ENCODE data around the gene C6orf89.

Gene C6orf89

GRCh38 chr6:36852481-36853147, 33.1 kb upstream of the C6orf89 start:
- no peak for DNase-seq

DNA sequence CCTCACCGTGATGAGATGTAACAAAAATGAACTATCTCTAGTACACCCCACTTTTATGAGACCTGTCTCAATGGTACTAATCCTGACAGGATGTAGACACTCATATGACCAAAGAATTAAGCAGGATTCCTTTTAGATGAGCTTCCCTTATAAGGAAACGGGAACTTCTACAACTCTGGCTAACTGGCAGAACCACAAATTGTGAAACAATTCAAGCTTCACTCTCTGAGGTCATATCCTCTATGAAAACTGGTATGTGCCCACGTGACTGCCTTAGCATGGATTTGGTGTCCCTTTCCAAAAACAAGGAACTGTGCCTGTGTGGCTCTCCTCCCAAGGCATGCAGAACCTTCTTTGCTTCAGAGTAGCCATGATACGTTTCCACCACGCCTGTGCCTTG, 32.4 kb upstream of the C6orf89 start:
- no peak for DNase-seq

DNA sequence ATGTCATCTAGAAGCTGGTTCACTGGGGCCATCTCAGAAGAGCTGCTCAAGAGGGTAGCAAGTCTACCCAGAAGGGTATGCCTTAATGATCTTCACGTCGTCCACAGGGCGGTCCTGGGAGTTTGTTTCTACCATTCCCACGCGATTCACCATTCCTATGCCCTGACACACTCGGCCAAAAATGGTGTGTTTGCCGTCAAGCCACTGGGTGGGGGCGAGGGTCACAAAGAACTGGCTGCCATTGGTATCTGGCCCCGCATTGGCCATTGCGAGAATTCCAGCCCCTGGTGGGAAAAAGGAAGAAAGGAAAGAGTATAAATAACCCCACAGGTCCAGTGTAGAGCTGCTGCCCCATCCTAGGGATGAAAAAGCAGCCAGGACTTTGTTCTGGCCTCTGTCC, 30.0 kb upstream of the C6orf89 start:
- no peak for DNase-seq

- no peak for DNase-seq
Observed at GRCh38 chr6:36856277-36856676, 29.5 kb upstream of the C6orf89 start.

- no peak for DNase-seq
Observed at GRCh38 chr6:36857325-36857724, 28.4 kb upstream of the C6orf89 start.

DNA sequence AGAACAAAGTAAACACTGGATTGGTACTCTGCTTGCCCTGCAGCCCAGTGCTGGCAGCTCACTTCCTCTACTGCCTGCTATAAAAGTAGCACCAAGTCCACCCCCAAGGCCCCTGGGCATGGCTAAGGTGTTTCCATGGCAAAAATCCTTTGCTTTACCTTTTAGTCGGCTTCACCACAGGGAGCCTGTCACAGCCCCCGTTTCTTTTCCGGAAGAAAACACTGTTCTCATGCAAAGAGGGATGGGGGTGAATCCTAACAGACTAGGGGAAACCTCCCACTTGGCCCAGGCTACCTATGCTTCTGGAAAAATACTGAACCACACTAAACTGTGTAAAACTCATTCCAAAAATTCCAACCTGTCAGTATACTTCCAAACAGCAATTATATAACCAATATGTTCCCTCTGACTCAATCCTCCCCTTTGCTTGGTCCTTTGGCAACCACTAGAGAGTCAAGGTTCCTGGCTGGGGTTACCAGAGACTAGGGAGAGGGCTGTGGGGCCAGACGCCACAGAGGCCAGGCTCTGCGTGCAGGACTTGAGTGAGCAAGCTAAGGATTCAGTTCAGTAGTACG, 27.3 kb upstream of the C6orf89 start:
- no peak for DNase-seq

DNA sequence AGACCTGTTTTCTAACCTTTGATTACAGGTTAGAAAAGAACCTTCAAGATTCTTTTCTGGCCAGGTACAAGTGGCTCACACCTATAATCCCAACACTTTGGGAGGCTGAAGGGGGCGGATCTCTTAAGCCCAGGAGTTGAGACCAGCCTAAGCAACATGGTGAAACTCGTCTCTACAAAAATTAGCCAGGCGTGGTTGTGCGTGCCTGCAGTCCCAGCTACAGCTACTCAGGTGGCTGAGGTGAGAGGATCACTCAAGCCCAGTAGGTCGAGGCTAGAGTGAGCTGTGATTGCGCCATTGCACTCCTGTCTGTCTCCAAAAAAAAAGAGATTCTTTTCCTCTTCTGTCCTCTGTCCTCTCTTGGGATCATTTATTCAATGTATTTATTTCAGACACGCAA, 25.6 kb upstream of the C6orf89 start:
- DNase-seq: no peak

DNA sequence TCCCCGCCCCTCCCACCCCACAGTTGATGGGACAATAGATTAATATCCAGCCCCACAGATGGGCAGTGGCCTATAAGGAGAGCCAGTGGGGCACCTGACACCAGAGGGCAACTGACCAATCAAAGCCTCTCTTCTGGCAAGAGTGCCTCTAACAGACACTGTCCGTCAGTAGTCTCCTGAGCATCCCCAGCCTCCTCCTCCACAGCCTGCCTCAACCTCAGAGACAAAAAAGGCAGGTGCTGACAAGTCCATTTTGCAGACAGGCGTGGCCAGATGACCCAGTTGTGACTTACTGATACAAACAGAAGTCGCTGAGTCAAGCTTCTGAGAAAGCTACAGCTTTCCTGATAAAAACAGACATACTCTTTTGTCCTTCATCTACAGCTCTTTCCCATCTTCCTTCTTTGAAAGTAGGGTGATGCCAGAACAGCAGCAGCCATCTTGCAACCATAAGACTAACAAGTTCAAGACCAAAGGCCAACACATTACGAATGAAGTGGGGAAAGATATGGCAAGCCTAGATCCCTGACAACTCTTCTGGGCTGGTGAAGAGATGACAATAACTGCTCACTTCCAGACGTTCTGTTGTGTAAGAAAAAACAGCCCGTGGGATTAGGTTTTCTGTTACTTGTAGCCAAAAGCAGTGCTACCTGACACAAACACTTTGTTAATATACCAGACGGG, 23.4 kb upstream of the C6orf89 start:
- DNase-seq: no peak

- no peak for DNase-seq
Observed at GRCh38 chr6:36862848-36863382, 22.8 kb upstream of the C6orf89 start.

DNA sequence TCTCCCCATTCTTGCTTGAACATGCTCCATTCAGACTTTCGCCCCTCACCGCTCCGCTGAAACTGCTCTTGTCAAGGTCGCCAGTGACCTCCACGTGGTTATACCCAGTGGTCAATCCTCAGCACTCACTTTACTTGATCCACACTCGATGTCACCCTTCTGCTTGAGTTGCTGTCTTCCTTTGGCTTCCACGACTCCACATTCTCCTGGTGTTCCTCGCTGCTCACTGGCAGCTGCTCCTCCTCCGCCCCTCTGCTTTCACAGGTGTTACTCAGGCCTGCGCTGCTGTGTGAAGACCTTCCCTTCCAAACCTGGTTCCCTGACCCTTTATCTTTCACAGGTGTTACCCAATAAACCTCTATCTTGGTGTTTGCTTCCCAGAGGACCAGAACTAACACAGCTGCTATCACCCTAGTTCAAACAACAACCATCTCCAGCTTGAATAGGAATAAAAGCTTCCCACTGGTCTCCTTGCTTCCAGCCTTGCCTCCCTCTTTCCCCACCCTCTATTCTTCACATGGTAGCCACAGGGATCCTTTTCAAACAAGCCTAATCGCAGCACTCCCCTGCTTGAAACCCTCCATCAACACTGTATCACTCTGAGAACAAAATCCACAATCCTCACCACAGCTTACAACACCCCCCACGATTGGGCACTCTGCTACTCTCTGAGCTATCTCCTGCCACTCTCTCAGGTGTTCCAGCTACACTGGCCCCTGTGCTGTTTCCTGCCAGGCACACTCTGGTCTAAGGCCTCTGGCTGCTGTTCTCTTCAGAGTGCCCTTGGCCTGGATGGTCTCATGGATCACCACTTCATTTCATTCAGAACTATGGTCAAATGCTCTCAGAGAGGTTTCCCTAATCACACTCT, 21.8 kb upstream of the C6orf89 start:
- no peak for DNase-seq

GRCh38 chr6:36865835-36866234, 19.9 kb upstream of the C6orf89 start:
- DNase-seq: no peak

- DNase-seq: no peak
Observed at GRCh38 chr6:36867471-36868224, 18.1 kb upstream of the C6orf89 start.

DNA sequence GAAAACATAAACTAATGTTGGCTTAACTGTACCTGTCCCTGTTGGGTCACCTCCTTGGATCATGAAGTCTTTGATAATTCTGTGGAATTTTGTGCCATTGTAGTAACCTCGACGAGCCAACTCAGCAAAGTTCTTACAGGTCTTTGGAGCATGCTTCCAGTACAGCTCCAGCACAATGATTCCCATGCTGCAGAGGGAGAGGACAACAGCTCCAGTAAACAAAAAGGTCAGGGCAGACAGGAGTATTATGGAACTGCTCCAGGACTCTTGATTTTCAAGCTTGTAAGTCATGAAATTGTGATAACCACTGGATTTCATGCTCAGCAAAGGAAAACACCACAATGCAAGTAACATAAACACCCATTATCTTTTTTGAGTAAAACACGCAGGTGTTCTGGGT, 14.1 kb upstream of the C6orf89 start:
- no peak for DNase-seq

GRCh38 chr6:36873115-36873514, 12.6 kb upstream of the C6orf89 start:
- DNase-seq: no peak

GRCh38 chr6:36873612-36874442, 11.9 kb upstream of the C6orf89 start:
- no peak for DNase-seq

GRCh38 chr6:36874443-36875249, 11.1 kb upstream of the C6orf89 start, which contains the start of gene PPIL1:
TSS of gene PPIL1 (minus strand) at chr6:36874803. CDS start at chr6:36874772, 31 bp downstream.
- DNase-seq: peak; percentile 95 to 97

DNA sequence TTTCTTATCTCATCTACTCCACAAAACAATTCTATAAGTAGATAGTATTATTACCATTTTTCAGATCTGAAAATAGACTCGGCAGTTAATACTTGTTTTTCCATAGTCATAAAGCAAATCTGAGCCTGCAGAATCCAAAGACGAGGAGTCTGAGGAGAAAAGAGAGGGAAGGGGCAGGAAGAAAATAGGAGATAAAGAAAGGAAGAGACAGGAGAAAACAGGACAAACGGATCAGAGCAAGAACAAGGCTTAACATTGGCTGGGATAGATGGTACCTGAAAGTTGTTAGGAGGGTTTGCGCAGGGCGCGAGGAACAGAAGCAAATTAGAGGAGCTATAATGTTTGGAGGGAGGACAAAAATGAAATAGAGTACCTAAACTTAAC, 10.5 kb upstream of the C6orf89 start:
- no peak for DNase-seq

GRCh38 chr6:36884610-36885009, 1.1 kb upstream of the C6orf89 start:
- no peak for DNase-seq

GRCh38 chr6:36886950-36887618, 1.3 kb downstream of the C6orf89 start:
- no peak for DNase-seq

DNA sequence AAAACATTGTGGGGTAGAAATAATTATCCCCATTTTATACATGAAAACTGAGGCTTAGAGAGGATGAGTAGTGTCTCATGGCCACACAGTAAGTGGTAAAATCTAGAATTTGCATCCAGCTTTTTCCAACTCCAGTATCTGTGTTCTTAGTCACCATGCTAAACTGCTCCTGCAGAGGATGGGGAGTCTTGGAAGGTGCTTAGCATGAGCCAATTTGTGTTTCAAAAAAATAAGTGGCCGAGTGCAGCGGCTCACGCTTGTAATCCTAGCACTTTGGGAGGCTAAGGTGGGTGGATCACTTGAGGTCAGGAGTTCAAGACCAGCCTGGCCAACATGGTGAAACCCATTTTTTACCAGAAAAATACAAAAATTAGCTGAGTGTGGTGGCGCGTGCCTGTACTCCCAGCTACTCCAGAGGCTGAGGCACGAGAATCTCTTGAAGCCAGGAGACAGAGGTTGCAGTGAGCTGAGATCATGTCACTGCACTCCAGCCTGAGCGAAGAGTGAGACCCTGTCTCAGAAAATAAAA, 2.4 kb downstream of the C6orf89 start:
- DNase-seq: no peak

Measured in NCI-H526 (cell line).